GM18498 (cell line): ENCODE measurements around the gene HNRNPAB.
"Not testable (repeated sequence)": the region's sequence is repeated elsewhere in the genome, so short reads cannot be mapped to it uniquely, and the experiment has no call there.

ENCODE experiments used
- ATAC-seq: cut with Tn5 transposase; IDR thresholded peaks from one replicate; pipeline ENCODE4 v1.9.1; 2021; ENCODE audit warnings: mild to moderate bottlenecking, moderate library complexity; ENCODE audit not compliant: unreplicated experiment

Gene HNRNPAB

DNA sequence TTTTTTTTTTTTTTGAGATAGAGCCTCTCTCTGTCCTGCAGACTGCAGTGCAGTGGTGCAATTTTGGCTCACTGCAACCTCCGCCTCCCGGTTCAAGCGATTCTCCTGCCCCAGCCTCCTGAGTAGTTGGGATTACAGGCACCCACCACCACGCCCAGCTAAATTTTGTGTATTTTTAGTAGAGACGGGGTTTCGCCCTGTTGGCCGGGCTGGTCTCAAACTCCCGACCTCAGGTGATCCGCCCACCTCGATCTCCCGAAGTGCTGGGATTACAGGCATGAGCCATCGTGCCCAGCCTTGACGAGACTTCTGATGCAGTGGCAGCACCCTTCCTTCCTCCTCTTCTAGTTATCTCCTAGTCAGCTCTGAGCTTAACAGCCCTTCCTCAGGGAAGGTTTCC, 24.8 kb downstream of the HNRNPAB start:
- ATAC-seq: not testable (repeated sequence)

DNA sequence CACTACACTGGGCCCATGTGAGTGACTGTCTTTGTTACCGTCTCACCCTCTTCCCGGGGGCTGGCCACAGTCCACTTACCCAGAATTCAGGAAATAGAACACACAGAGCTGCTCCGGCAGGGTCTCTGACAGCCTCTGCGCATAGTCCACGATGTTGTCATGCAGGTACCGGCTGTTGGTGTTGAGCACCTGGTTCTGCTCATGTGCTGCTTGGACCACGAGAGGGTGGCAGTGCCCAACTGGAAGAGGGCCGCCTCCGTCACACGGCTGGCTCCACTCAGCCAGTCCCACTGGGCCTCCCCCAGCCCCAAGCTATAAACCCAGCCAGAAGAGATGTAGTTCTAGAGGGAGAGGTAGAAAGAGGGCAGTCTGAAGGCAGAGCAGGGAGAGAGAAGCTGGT, 25.5 kb downstream of the HNRNPAB start:
- ATAC-seq: no peak

DNA sequence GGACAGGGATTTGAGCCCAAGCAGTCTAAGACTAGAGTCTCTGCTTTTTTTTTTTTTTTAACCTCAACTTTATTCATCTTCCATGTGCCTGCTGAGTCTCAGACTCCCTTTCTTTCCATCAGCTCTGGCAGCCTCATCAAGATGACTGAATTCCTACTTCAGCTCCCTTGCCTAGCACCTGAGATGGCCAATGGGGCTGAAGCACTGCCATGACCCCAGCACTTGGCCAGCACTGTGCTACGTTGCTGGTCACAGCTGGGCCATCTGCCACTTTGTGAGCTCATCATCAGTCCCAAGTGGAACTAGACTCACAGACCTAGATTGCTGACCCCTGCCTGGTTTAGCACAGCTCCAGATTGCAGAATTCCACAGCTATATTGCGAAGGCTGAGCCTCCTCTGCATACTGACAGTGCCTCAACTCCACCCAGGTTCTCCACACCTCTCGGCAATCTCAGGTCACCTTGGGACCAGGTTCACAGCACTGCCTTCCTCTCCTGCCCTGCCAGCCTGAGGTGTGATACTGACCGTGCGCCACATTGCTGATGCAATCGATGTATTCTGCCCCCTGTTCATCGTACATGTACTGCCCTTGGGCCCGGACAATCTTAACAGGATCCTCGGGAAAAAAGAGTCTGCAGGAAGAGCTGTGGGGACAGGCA, 26.7 kb downstream of the HNRNPAB start:
- ATAC-seq: no peak

- no peak for ATAC-seq
These were observed 27.3 kb downstream of the HNRNPAB start for GRCh38 chr5:178231539-178232123.

GRCh38 chr5:178232124-178232919, 28.0 kb downstream of the HNRNPAB start, which contains the start of gene PHYKPL:
Gene PHYKPL, minus strand, starts transcription at chr5:178232802. Its CDS starts 252 bp downstream, at chr5:178232550.
- peak; percentile 66 for ATAC-seq

DNA sequence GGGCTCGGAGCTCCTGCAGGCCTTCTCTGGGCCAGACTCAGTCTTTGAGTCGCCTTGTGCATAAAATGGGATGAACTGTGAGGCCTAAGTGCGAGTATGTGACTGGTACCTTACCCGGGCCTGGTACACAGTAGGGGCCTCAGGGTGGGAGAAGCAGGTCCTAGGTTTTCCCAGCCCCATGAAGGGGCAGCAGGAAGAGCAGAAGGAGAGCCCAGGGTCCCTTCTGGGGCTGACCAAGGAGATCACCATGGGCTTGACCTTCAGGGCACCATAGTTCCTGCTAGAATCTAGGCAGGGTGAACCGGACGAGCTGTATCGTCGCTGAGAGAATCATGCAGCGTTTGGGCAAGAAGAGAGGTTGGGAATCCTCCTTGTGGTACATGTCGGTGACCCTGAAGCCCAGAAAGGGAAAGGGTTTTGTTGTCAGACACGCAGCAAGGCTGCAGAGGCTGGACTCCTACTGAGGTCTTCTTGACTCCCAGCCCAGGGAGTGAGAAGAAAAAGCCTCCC, 28.6 kb downstream of the HNRNPAB start:
- ATAC-seq: no peak

GRCh38 chr5:178234121-178234749, 29.9 kb downstream of the HNRNPAB start:
- no peak for ATAC-seq

DNA sequence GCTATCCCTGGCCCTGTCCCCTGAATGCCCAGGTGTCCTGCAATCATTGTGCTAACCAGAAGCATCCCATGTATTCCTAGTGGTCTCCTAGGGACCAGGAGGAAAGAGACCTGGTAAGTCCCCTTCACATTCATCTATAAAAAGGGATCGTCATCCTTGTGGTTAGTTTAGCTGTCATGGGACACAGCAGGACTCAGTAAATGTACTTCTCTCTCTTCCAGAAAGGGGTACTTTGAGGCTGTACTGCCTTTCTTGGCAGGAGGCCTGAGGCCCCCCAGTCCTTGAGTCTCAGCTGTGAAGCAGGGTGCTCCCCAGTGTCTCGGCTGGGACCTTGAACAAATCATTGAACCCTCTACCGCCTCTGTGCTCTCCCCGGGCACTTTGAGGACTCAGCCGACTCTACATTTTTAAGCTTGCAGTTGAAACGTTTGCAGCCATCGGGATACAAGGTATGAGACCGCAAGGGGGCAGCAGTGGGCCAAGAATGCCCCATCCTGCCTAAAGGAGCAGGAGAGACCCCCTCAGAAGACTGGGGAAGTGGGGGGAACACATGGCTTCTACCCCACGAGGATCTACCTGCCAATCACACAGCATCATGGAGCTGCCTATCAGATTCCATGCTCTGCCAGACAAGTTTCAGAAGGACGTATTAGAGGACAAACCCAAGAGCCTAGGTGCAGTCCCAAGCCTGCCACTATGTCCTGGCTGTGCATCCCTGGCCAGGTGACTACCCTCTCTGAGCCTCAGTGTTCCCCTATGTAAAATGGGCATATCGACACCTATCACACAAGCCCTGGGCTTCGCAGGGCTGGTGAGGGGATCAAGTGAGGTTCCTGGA, 30.6 kb downstream of the HNRNPAB start:
- no peak for ATAC-seq

GRCh38 chr5:178235588-178235974, 31.2 kb downstream of the HNRNPAB start:
- ATAC-seq: no peak

DNA sequence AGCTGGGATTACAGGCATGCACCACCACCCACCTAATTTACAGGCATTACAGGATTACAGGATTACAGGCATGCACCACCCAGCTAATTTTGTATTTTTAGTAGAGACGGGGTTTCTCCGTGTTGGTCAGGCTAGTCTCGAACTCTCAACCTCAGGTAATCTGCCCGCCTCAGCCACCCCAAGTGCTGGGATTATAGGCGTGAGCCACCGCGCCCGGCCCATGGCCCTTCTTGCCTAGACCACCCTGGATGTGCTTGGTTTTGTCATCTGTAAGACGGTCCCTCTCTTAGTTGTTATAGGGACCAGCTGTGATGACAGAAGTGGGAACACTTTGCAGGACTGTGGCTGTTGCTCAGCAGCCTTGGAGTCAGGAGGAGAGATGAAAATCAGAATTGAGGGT, 31.8 kb downstream of the HNRNPAB start:
- ATAC-seq: no peak

- ATAC-seq: no peak
These were observed 32.3 kb downstream of the HNRNPAB start for GRCh38 chr5:178236679-178237078.

GRCh38 chr5:178237431-178238312, 33.3 kb downstream of the HNRNPAB start:
- ATAC-seq: no peak

DNA sequence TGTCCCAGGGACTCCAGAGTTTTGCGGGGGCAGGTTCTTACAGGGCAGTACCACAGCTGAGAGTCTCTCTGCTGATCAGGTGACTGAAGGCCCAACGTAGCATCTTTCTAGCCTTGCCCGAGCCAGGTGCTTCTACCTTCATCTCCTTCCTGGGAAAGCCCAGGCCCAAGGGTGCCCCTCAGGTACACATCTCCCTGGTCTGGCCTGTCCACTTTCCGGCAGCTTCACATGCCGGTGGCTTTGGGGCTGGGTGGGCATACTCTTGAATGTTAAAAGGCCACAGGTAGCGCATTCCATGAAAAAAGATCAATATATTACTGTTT, 33.9 kb downstream of the HNRNPAB start:
- ATAC-seq: no peak

DNA sequence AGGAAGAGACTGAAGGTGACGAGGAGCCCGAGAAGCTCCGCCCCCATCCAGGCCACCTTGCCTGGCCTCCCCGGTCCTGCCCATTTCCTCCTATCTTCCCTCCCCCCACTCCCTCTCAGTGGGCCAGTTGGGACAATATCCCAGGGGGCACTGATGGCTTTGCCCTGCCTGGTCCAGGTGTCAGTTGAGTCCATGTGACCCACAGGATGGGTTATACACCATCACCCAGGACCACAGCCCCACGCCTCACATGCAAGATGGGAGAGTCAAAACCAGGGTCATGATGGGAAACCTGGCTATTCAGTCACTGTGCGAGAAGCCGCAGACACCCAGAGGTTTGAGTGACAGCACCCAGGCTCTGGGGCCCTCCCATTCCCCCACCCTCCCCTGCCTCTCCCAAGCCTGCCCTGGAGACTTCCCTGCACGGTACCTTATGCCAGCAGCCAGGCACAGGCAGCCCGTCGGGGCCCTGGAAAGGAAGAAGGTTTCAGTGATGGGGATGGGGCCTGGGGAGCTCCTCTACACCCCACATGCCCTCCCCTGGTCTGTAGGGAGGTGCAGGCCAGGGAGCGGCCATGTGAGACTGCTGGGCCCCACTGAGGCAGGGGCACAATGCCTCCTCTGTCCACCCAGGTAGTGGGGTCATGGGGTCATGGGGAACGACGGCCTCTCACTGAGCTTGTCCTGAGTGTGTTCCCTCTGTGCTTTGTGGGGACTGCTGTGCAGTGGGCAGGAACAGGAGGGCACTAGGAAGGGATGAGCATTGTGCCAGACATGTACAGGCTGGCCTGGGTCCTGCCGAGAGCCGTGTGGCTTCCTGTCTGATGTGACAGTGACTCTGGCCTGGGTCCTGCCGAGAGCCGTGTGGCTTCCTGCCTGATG, 34.6 kb downstream of the HNRNPAB start:
- no peak for ATAC-seq

GRCh38 chr5:178239626-178240301, 35.4 kb downstream of the HNRNPAB start:
- ATAC-seq: not testable (repeated sequence)

DNA sequence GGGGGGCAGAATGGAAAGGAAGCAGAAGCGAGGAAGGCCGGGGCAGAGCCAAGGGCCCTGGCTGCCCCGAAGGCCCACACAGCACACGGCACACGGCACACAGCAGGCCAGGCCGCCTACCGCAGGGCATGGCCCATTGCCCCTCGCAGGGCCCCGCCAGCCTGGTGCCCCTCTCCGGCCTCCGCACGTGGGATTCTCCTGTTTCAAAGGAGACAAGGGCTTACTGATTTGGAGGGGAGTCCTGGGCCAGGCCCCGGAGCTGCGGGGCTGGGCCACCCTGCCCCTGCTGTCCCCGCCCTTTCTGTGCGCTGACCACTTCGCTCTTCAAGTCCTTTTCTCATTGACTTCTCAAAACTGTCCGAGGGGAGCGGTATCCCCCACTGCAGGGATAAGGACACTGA, 36.0 kb downstream of the HNRNPAB start:
- ATAC-seq: no peak

- ATAC-seq: no peak
These were observed 36.4 kb downstream of the HNRNPAB start for GRCh38 chr5:178240766-178241165.

GRCh38 chr5:178241231-178241663, 36.9 kb downstream of the HNRNPAB start:
- ATAC-seq: no peak
